Stimulated activated naive CD4-positive, alpha-beta T cell (primary cell): ENCODE results near the gene PRAC2.
A peak's percentile ranks its signal among the peaks of the same experiment; 100 is the strongest.

Experiments used
- DNase-seq, 6 experiments: peaks; one replicate each; lab custom pipeline; 2025; lab: John Stamatoyannopoulos, UW

The PRAC2 gene

GRCh38 chr17:48720266-48721008 is 2.5 kb upstream of the PRAC2 start:
- no peak for DNase-seq

- DNase-seq, result no peak
These were observed 2.0 kb upstream of the PRAC2 start for GRCh38 chr17:48721009-48721402.

GRCh38 chr17:48722201-48722907 is 631 bp upstream of the PRAC2 start, which contains the start of gene PRAC1:
Gene PRAC1 (minus strand): TSS chr17:48722518. CDS start chr17:48722392, 126 bp downstream.
- no peak for DNase-seq

GRCh38 chr17:48723423-48724250 is 652 bp downstream of the PRAC2 start:
- DNase-seq, result peak in 3 of 6 experiments; percentile 17 to 52 (median 27)

GRCh38 chr17:48724251-48725003 is 1.4 kb downstream of the PRAC2 start:
- peak; percentile 15 to 68 (median 64) for DNase-seq

- no peak for DNase-seq
These were observed 2.0 kb downstream of the PRAC2 start for GRCh38 chr17:48725004-48725287.

GRCh38 chr17:48725288-48726064 is 2.5 kb downstream of the PRAC2 start:
- DNase-seq, result no peak

- DNase-seq, result no peak
These were observed 3.3 kb downstream of the PRAC2 start for GRCh38 chr17:48726114-48726915.

- no peak for DNase-seq
These were observed 3.9 kb downstream of the PRAC2 start for GRCh38 chr17:48726916-48727286.

- DNase-seq, result no peak
These were observed 4.6 kb downstream of the PRAC2 start for GRCh38 chr17:48727415-48728175.

- DNase-seq, result peak in 3 of 6 experiments; percentile 13 to 37 (median 21)
These were observed 5.5 kb downstream of the PRAC2 start, which contains the start of gene HOXB13 for GRCh38 chr17:48728232-48729231. Gene HOXB13 (minus strand): TSS chr17:48728750. CDS start chr17:48728593, 157 bp downstream.

GRCh38 chr17:48729335-48730239 is 6.6 kb downstream of the PRAC2 start:
- no peak for DNase-seq

GRCh38 chr17:48730240-48730550 is 7.2 kb downstream of the PRAC2 start:
- DNase-seq, result no peak

- DNase-seq, result no peak
These were observed 8.4 kb downstream of the PRAC2 start for GRCh38 chr17:48731355-48731754.

GRCh38 chr17:48732688-48733629 is 10.0 kb downstream of the PRAC2 start:
- DNase-seq, result no peak
